ENCODE data around the gene APCDD1.

APCDD1 gene

DNA sequence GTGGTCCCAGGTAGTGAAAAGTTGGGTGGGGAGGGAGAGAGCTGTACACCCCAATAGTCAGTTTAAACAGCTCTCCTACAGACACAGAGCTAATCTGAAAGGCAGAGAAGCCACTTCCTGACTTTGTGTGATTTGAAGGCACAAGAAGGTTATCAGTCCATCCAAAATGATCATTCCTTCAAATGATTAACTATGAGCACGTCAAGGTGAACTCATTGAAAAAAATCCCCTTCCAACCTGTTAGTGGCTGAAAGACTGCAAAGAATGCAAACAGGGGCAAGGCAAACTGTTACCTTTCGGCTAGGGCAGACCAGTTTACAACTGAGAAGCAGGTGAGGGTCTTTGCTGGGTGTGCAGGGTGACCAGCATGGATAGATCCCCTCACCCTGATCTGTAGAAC, 22.8 kb upstream of the APCDD1 start:
- DNase-seq (ENCODE audit: low read depth in 2 of 2): no peak

DNA sequence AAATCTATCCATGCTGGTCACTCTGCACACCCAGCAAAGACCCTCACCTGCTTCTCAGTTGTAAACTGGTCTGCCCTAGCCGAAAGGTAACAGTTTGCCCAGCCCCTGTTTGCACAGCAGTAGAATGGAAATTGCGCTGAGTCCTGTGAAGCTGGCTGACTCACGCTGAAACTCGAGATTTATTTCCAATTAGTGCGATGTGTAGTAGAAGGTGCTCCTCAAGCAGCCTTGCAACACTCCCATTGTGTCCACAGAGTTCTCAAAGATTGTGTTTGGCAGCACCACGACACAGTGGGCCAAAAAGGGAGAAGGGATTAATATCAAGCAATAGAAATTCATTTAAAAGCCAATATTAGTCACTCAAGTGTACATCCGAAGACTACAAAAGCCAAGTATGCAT, 21.7 kb upstream of the APCDD1 start:
- DNase-seq (ENCODE audit: low read depth in 2 of 2): no peak

DNA sequence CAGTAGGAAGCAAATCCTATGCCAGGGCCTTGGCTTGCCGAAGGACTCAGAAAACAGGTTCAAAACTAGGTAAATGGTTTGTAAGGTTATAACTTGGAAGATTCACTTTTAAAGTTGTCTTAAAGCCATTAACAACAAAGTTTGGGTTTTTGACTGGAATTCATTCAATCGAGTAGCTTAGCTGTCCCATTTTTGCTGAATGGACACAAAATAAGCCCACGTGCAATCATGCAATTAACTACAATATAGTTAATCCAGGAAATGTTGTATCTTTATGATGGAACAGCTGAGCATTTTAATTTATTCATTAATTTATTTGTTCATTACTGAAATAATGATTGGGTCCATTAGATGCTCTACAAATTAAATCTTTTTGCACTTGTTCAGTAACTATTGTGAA, 18.3 kb upstream of the APCDD1 start:
- no peak for DNase-seq (ENCODE audit: low read depth in 2 of 2)

DNA sequence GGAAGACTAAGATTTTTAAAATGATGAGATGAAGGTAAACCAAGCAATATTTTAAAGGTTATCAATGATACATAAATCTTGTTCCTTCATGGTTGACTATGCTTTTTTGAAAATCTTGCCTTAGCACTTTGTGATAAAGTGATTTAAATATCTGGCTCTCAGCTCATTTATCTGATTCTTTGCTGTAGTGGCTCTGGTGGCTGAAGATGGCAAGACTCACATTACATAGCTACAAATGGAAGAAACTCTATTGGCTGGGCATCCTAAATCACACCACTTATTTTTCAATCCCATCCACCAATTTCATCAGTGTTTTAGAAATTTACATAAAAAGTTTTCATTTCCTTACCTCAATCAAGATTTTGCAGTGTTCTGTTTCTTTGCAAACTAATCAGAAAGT, 16.6 kb upstream of the APCDD1 start:
- no peak for DNase-seq (ENCODE audit: low read depth in 2 of 2)

DNA sequence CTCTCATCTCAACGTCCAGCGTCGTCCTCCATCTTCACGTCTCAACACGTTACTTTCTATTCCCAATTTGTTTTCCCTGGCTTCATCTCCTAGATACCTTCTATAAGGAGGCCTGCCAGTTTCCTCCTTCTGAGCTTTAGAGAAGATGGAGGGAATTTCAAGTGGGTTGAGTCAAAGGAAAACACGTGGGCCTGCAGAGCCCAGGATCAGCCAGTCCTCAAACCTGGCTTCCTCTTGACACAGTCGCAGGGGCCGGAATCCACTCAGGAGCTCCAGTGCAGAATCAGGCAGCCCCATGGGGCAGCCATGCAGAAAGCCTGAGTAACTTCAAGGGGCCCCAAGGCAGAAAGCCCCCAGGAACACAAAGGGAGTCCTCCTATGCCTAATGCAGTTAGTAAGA, 14.5 kb upstream of the APCDD1 start:
- no peak for DNase-seq (ENCODE audit: low read depth in 2 of 2)

DNA sequence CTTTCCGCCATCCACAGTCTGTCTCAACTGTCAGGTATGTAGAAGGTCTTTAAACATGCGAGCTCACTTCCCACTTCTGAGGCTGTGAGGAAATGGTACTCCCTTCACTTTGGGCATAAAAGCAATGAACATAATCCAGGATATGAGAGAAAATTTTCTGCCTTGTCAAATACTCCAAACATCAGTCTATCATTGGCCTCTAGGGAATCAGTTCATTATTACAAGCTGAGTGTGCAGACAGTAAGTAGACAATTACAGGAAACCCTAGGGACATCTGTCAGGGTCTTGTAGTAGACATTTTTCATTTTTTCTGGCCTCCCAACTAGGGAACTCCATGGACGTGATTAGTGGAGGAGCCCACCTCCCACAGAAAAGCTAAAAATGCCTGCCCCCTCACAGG, 13.6 kb upstream of the APCDD1 start:
- DNase-seq (ENCODE audit: low read depth in 2 of 2): no peak

DNA sequence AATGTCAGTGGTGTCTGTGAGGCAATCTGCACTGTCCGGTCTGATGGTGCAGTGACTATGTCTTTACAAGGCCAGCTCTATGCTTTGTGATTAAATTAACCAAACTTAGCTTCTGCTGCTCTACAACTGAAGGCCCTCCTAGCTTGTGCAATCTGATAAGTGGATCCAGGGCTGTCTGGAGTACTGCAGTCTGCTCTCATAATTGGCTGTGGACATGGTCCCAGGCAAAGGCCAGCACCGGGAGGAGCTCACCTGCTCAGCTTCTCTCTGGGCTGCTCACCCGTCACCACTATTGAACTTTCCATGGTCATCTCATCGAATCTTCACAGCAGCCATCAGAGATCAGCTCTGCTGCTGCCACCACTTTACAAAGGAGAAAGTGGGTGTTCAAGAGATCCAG, 13.0 kb upstream of the APCDD1 start:
- no peak for DNase-seq (ENCODE audit: low read depth in 2 of 2)

DNA sequence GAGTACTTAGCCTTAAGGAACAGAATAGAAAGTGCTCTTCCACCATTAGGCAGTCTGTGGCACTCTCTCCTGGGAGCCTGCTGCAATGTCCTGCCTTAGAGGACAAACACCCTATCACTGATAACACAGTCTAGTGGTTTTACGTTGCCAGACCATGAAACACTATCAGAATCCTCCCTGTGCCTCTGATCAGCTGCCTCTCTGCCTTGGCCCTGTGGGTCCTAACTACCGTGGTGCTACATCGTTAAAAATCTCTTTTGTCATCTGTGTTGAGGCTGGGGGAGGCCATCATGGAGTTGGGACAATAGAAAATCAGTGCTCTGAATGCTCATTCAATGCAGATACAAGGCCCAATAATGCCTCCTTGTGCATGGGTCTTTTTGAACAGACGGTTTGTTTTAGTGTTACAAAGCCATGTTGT, 11.9 kb upstream of the APCDD1 start:
- no peak for DNase-seq (ENCODE audit: low read depth in 2 of 2)

DNA sequence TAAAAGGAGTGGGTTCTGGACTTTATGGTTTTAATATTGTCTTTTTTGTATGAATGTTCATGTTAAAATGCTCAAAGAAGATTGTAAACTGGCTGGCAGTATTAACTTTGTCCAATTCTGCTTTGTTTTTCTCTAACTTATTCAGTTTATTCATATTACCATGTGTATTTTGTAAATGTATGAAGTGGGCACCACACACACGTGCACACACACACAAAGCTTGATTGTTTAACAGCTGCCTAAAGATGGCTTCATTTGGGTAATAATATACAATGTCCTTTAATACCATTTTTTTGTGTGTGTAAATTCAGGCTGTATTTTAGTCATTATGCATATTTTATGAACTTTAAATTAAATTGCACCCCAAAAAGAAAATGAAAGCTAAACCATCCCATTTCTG, 11.4 kb upstream of the APCDD1 start:
- DNase-seq (ENCODE audit: low read depth in 2 of 2): no peak

DNA sequence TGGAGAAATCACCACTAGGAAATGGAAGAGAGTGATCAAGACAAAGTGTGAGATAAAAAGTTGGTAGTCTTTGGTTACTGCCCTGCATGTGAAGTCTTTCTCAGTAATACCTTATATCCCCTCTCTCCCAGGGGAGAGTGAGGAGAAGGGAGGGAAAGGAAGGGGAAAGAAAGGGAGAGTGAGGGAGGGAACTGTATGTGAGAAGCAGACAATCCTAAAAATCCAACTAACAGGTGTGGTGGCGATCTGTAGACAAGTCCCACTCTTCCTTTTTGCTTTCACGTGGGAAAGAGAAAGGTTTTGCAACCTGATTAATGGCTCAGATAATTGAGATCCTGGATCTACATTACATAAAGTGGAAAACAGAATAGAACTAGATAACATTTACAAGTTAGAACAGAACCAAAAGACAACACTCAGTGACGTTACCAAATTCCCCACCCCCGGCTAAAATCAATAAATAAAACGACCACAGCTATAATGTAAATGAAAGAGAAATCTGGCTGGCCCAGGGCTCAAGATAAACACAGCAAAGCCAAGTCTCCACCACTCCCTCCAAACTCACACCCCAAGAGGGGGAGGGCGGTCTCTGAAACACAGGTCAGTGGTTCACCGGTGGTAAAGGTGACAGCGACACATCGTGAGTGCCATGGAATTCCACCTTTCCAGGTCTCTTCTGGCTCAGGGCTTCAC, 10.0 kb upstream of the APCDD1 start:
- DNase-seq (ENCODE audit: low read depth in 2 of 2): no peak

DNA sequence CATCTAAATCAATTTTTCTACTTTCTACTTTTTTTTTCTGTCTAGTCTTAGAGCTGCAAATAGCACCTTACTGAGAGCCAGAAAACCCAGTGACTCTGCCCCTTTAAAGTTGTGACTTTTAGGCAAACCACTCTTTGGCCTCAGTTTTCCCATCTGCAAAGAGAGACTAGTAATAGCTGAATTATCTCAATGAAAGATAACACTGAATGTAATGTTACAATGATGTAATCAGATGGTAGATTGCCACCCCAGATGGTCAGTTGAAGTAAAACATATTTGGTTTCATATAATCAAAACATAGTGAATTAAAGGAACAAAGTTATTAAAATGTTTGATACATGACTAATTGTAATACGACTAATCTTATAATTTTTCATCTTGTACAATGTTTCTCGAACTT, 5.0 kb upstream of the APCDD1 start:
- no peak for DNase-seq (ENCODE audit: low read depth in 2 of 2)

DNA sequence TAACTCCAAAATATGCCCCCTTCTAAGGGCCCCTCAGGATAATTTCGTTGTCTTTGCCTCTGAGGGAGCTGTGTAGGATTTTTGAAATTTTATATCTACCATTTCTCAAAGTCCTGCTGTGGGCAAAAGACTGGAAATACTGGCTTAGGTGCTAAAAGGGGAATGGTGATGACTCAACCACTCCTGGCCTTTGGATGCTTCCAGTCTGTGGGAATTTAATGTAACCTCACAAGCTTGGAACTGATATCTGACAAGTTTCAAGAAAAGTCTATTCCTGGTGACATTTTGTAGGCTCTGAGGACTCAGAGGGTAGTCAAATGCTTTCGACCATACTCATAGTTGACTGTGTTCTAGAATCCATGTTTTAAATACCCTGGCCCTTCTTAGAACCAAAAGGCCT, 3.4 kb upstream of the APCDD1 start:
- DNase-seq (ENCODE audit: low read depth in 2 of 2): no peak

DNA sequence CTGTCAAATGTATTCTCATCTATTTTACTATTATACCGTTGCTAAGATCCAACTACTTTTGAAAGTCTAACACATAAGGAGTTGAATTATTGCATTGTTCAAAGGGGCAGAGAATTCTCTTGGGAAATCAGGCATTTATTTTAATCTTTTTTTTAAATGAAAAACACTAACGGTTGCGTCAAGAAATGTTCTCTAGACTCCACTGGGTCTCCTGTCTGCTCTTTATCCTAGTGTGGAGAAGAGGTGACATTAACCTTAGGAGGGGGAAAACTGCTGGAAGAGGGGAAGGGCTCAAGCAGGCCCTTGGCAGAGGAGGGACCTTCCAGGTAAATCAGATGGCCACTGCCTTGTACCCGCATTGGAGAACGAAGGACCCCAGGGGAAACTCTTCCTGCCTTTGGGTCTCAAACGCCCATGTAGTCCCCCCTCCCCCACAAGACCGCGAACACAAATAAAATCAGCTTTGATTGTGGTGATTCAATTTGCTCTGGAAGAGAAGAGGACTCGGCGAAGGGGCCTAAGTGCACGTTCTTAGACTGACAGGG, 1.1 kb upstream of the APCDD1 start:
- no peak for DNase-seq (ENCODE audit: low read depth in 2 of 2)

DNA sequence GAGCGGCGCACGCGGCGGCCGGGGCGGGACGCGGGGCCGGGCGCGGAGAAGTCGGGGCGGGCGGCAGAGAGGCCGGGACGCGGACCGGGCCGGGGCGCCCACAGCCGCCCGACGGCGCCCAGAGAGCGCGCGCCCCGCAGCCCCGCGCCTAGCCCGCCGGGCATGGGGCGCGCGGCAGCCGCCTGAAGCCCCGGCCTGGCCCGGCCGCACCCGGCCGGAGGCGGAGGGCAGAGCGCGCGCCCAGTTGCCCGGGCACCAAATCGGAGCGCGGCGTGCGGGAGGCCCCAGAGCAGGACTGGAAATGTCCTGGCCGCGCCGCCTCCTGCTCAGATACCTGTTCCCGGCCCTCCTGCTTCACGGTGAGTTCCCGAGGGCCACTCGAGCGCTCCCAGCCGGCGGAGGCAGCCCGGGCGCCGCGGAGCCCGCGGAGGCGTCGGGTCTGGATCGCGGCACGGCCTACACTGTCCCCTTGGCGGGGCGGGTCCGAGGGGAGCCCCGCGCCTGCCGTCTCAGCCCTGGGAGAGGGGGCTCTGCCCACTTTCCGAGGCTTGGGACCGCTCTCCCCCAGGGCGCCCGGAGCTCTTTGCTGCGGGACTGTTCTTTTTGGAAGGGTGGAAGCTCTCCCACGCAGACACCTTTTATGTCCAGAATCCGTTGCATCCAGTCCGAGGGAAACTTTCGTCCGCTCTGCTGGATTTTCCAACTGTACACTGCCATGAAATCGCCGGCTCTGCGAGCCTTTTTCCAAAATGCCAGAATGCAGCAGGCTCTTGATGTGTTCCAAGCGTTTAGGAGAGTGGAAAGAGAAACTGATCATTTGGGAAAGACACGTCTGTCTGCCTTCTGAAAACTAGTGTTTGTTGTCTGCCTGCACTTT, 484 bp downstream of the APCDD1 start:
- DNase-seq (ENCODE audit: low read depth in 2 of 2): no peak

DNA sequence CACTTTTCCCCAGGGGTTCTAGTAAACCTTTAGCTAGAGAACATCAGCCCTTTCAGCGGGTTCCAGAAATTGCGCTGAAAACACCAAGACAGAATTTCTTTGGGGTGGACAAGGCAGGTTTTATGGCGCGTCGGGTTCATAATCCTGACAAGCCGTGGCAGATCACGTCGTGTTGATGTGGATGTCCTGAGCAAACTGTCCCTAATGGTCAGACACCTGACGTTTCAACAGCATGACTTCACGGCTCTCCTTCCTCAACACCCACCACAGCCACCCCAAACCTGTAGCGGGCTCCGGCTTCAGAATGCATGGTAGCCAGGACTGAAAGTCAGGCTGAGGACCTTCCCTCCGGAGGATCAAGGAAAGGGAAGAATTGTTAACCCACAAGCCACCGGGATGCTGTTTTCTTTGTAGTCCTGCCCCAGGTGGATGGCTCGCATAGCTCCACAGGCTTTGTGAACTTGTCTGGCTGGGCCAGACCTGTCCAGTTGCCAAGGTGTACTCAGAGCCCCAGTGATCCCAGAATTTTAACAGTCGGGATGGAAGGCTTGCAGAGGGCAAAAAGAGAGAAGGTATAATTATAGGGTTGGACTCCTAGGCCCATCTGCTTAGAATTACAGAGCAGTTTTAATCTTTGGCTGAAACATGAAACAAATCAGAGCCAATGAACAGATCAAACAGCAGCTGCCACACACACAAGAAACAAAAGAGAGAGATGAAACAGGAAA, 1.5 kb downstream of the APCDD1 start:
- DNase-seq (ENCODE audit: low read depth in 2 of 2): no peak

DNA sequence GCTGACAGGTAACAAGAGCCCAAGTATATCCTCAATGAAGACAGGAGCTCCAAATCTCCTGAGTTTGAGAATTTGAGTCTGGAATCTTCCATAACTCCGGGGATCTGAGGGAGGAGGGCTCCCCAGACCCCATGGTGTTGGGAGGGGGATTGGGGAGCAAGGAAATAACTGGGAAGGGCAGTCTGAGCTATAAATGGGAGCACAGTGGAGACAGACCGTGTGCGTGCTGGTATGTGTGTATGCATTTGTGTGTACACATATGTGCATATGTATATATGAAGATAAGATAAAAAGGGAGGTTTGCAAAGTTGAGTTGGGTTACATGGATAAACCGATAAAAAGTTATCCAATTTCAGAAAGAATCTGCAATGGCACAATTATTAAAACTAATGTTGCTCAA, 2.3 kb downstream of the APCDD1 start:
- no peak for DNase-seq (ENCODE audit: low read depth in 2 of 2)

DNA sequence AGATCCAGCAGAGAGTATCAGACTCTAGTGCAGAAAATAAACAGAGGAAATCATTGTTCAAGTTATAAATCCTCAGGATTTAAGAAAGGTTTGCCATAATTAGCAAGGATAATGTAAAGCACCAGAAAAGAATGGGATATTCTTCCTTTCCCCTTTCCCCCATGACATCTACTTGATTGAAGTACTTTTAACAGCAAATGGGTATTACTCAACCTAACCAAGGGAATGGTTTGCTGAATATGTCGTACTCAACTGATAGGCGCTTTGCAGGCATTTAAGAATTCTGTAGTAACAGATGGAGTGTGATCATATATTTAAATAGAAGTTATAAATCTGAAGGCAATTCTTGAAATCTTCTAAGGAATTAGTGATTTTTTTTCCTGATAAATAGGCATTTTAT, 2.7 kb downstream of the APCDD1 start:
- no peak for DNase-seq (ENCODE audit: low read depth in 2 of 2)

DNA sequence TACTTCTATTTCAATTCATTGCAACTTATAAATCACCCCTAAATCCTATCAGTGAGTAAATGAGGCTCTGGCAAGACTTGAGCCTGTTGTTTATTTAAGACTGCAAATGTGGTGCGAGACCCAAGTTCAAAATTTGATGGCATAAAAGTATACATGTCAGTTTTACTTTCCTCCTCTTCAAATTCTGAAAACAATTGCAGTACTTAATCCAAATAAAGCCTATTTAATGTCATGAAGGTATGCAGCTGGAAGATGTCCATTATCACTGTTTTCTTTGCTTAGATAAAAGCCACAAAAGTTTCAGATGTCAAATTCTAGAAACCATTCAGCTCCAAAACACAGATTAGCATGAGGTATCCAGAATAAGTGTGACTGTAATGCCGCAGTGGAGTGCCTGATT, 3.3 kb downstream of the APCDD1 start:
- DNase-seq (ENCODE audit: low read depth in 2 of 2): no peak

DNA sequence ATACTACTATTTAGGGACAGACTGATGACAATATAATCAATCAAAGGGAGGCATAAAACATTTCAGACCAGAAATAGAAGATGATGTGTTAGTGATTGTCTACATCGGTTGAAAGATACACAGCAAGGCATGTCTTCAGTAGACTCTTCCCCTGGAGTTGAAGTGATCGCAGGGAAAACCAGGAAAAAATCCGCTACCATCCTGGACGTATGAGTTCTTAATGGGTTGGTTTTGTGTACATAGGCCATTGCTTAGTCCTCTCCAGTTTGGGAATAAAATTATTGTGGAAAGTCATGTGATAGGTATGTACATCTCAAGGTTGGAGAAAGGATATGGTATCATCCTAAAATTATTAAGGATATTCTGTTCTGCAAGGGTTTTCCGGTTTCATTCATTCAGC, 4.3 kb downstream of the APCDD1 start:
- DNase-seq (ENCODE audit: low read depth in 2 of 2): no peak

DNA sequence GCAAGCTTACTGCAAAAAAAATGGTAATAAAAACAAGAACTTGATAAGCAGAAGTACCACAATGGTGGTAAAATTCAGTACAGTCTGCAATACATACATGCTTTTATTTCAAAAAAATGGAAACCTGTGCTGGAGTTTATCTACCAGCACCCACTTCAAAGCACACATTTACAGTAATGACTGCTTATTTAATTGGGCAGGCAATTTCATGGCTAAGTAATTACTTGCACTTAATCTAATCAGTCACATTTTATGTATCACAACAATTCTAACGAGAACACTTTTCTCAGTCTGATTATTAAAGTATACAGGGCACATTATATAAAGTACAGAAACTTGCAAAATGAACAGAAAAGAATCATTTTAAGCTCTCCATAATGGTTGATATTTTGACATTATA, 5.2 kb downstream of the APCDD1 start:
- DNase-seq (ENCODE audit: low read depth in 2 of 2): no peak

DNA sequence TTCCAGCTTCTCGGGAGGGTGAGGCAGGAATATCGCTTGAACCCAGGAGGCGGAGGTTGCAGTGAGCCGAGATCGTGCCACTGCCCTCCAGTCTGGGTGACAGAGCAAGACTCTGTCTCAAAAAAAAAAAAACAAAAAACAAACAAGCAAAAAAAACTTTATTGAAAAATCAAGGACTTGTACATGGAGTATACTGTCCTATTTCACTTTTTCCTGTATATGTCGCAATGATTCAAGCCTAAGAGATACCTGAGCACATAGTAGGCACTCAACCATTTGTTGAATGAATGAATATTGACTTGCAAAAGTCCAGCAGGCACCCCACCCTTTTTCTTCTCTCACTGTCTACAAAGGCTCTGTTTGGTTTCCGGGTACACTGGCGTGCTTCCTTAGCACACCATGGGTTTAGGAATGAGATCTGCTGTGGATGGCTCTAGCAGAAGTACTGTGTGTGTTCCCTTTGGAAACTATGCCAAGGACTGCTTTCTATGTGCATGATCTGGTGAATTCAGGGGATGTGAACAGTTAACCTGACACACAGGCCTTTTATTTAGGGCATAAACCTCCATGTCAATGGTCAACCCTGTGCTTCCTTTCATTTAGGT, 6.1 kb downstream of the APCDD1 start:
- DNase-seq (ENCODE audit: low read depth in 2 of 2): no peak

DNA sequence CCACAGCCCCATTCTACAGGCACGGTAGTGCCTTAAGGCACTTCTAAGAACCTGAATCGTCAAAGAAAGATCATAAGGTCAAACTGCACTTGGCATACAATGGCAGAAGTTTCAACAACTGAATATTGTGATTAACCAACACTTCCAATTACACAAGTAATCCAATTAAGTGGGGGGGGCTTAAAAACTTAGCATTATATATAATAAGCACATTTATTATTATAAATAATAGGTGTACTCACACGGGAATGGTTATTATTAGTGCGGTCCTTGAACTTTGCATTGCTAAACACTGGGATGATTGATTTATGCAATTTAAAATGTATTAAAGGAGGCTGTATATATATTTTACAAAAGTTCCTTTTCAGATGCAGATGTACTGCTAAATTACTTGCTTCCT, 7.6 kb downstream of the APCDD1 start:
- DNase-seq (ENCODE audit: low read depth in 2 of 2): no peak
